ENCODE results near the gene RPIA.

- TF ChIP-seq CTCF (IDR thresholded peaks at IDR 0.05; ENCODE audit: low read length): no peak
- no peak for TF ChIP-seq EZH2phosphoT487 (IDR thresholded peaks at IDR 0.05; ENCODE audit: low read length)
- TF ChIP-seq EZH2 (optimal IDR thresholded peaks at IDR 0.05; ENCODE audit: low read depth, low read length): no peak
Observed at GRCh38 chr2:88658326-88658725, 33.1 kb upstream of the RPIA start.

All from MM.1S (cell line).